Esophagus muscularis mucosa (tissue), 4 donors: ENCODE data around the gene TMEM40. TPM values are rescaled to one million over a fixed set of nuclear protein-coding genes. Genes with fewer than 3 reads are reported as not detected.

ENCODE experiments used
- DNase-seq: peaks from one replicate; pipeline ENCODE4 v3.0.0-alpha.2; 2017; ENCODE audit errors: extremely low spot score
- H3K27ac ChIP-seq, 4 donors: fragments of 200-600 bp; sonication (generic); replicated peaks in 1 of 4; 1 replicate in 3 of 4; 2 replicates in 1 of 4; pipeline ENCODE4 v1.5.1; 2016 to 2019; ENCODE audit warnings: mild to moderate bottlenecking in 1 of 4
- H3K27me3 ChIP-seq, 4 donors: fragments of 200-600 bp; sonication (generic); one replicate each; pipeline versions ENCODE4 v1.5.1 to v1.6.0; 2016 to 2019
- H3K36me3 ChIP-seq, 4 donors: fragments of 200-600 bp; sonication (generic); one replicate each; pipeline ENCODE4 v1.5.1; 2016 to 2019
- H3K4me1 ChIP-seq, 4 donors: fragments of 200-600 bp; sonication (generic); one replicate each; pipeline ENCODE4 v1.5.1; 2016 to 2019
- H3K4me3 ChIP-seq, 4 donors: fragments of 200-600 bp; sonication (generic); 1 replicate in 2 of 4; 2 replicates in 2 of 4; pipeline ENCODE4 v1.5.1; 2016 to 2019; ENCODE audit warnings: mild to moderate bottlenecking in 4 of 4, moderate library complexity in 1 of 4
- H3K9me3 ChIP-seq, 4 donors: fragments of 200-600 bp; sonication (generic); 1 replicate in 3 of 4; 2 replicates in 1 of 4; pipeline ENCODE4 v1.5.1; 2016 to 2019
- CTCF ChIP-seq, 3 experiments: fragments of 200-600 bp in 2 of 3; fragments of 450-650 bp in 1 of 3; sonication (generic) in 2 of 3; IDR thresholded peaks; one replicate each; pipeline ENCODE4 v1.5.1; 2017 to 2019; ENCODE audit warnings: antibody characterized with exemption in 3 of 3, mild to moderate bottlenecking in 2 of 3, moderate library complexity in 1 of 3
- EP300 ChIP-seq: sonication (generic); formaldehyde crosslinking; IDR thresholded peaks from one replicate; pipeline ENCODE4 v1.6.1; 2017; ENCODE audit warnings: antibody characterized with exemption
- POLR2A ChIP-seq: fragments of 450-650 bp; IDR thresholded peaks from one replicate; pipeline ENCODE4 v1.6.1; 2017; ENCODE audit warnings: antibody characterized with exemption, moderate library complexity, mild to moderate bottlenecking, low read depth
- POLR2AphosphoS5 ChIP-seq, 2 donors: sonication (generic); formaldehyde crosslinking; IDR thresholded peaks; one replicate each; pipeline ENCODE4 v1.6.1; 2017; ENCODE audit warnings: antibody characterized with exemption in 2 of 2
- WGBS: methylation state at CpG from one replicate; pipeline ENCODE4 v1.1.5; 2018; 5-methylcytosine and 5-hydroxymethylcytosine counted together
- intact Hi-C: fragments of 100-400 bp; cut with DNase I; formaldehyde crosslinking; loops from one replicate; pipeline ENCODE4 v1.15.1; 2023
- total RNA-seq, 4 donors: library from RNA; depleted of rRNA; stranded (reverse); fragments of >200 nt; gene quantifications; one replicate each; pipeline versions ENCODE4 v1.1.0 to v1.2.1, GENCODE V29; 2016

Gene TMEM40
- total RNA-seq, 4 donors from 2014 or later, result not detected

- intact Hi-C loops, result no loop called here
- Histone ChIP-seq H3K27me3 (no peaks in the 10 kb centered on the region), H3K36me3 (no peaks in the 10 kb centered on the region), H3K27ac (no peak overlapping the region), H3K9me3 (no peaks in the 10 kb centered on the region), H3K4me1 (peaks cover 9 to 20% (median 14%) of the 10 kb centered on the region in 4 donors), H3K4me3 (no peak overlapping the region)
- DNase-seq, result no peak
- 91% methylated on average over 5 of the region's 5 CpGs for WGBS
- TF ChIP-seq POLR2A (no peak), CTCF (IDR thresholded peaks at IDR 0.05) (no peak), EP300 (no peak), POLR2AphosphoS5 (IDR thresholded peaks at IDR 0.05) (no peak)
Measured at GRCh38 chr3:12751571-12751970, 7.5 kb downstream of the TMEM40 start.

GRCh38 chr3:12750658-12751071 is 8.4 kb downstream of the TMEM40 start:
- peak overlapping the region; percentile 19 to 64 (median 50) for H3K27ac ChIP-seq
- no peaks in the 10 kb centered on the region for H3K27me3 ChIP-seq
- no peaks in the 10 kb centered on the region for H3K36me3 ChIP-seq
- no peak overlapping the region for H3K4me3 ChIP-seq
- TF ChIP-seq POLR2A, result no peak
- intact Hi-C loops, result no loop called here
- H3K9me3 ChIP-seq, result no peaks in the 10 kb centered on the region
- no peak for DNase-seq
- H3K4me1 ChIP-seq, result peaks cover 9 to 20% (median 14%) of the 10 kb centered on the region in 4 donors
- WGBS, result 63% methylated on average over 4 of the region's 4 CpGs

GRCh38 chr3:12750223-12750622 is 8.8 kb downstream of the TMEM40 start:
- H3K36me3 ChIP-seq, result no peaks in the 10 kb centered on the region
- WGBS, result 9% methylated on average over 3 of the region's 3 CpGs
- peak overlapping the region; percentile 19 to 64 (median 50) for H3K27ac ChIP-seq
- H3K9me3 ChIP-seq, result no peaks in the 10 kb centered on the region
- H3K4me1 ChIP-seq, result peaks cover 9 to 20% (median 14%) of the 10 kb centered on the region in 4 donors
- peak; percentile 33 to 57 for TF ChIP-seq POLR2AphosphoS5 (IDR thresholded peaks at IDR 0.05)
- TF ChIP-seq POLR2A, result no peak
- no peak for DNase-seq
- no peak overlapping the region for H3K4me3 ChIP-seq
- H3K27me3 ChIP-seq, result no peaks in the 10 kb centered on the region
- intact Hi-C loops, result no loop called here

GRCh38 chr3:12748477-12748876 is 10.6 kb downstream of the TMEM40 start:
- H3K27me3 ChIP-seq, result no peaks in the 10 kb centered on the region
- H3K36me3 ChIP-seq, result no peaks in the 10 kb centered on the region
- H3K4me3 ChIP-seq, result no peak overlapping the region
- intact Hi-C loops, result no loop called here
- H3K27ac ChIP-seq, result no peak overlapping the region
- 96% methylated on average over 5 of the region's 5 CpGs for WGBS
- DNase-seq, result no peak
- peaks cover 9 to 20% (median 14%) of the 10 kb centered on the region in 4 donors for H3K4me1 ChIP-seq
- H3K9me3 ChIP-seq, result no peaks in the 10 kb centered on the region
- no peak for TF ChIP-seq EP300
- no peak for TF ChIP-seq POLR2AphosphoS5 (IDR thresholded peaks at IDR 0.05)
- TF ChIP-seq POLR2A, result no peak
- TF ChIP-seq CTCF (IDR thresholded peaks at IDR 0.05), result no peak

GRCh38 chr3:12746419-12746818 is 12.6 kb downstream of the TMEM40 start:
- H3K27ac ChIP-seq, result no peak overlapping the region
- H3K36me3 ChIP-seq, result no peaks in the 10 kb centered on the region
- no peak overlapping the region for H3K4me3 ChIP-seq
- intact Hi-C loops, result no loop called here
- DNase-seq, result no peak
- peaks cover 9 to 20% (median 14%) of the 10 kb centered on the region in 4 donors for H3K4me1 ChIP-seq
- 95% methylated on average over 10 of the region's 10 CpGs for WGBS
- H3K27me3 ChIP-seq, result no peaks in the 10 kb centered on the region
- TF ChIP-seq POLR2A (no peak), EP300 (no peak), CTCF (IDR thresholded peaks at IDR 0.05) (no peak), POLR2AphosphoS5 (IDR thresholded peaks at IDR 0.05) (no peak)
- H3K9me3 ChIP-seq, result no peaks in the 10 kb centered on the region

- intact Hi-C loops, result no loop called here
- H3K4me1 ChIP-seq, result peaks cover 0 to 2% (median 0%) of the 10 kb centered on the region in 4 donors
- no peaks in the 10 kb centered on the region for H3K9me3 ChIP-seq
- no peak for DNase-seq
- TF ChIP-seq CTCF (IDR thresholded peaks at IDR 0.05) (no peak), POLR2A (no peak), EP300 (no peak), POLR2AphosphoS5 (IDR thresholded peaks at IDR 0.05) (no peak)
- no peaks in the 10 kb centered on the region for H3K27me3 ChIP-seq
- H3K36me3 ChIP-seq, result no peaks in the 10 kb centered on the region
- no peak overlapping the region for H3K27ac ChIP-seq
- WGBS, result 85% methylated on average over 1 of the region's 1 CpG
- H3K4me3 ChIP-seq, result no peak overlapping the region
Measured at GRCh38 chr3:12744326-12744725, 14.7 kb downstream of the TMEM40 start.
